Measurements from ENCODE around the gene B4GALNT1. TPM values are rescaled to one million over a fixed set of nuclear protein-coding genes. Genes with fewer than 3 reads are reported as not detected.

B4GALNT1 gene
- total RNA-seq, 1 donor from 2014 or later = 5.6 TPM

- DNase-seq (ENCODE audit: extremely low spot score, unreplicated experiment) = no peak
- H3K27me3 Mint-ChIP-seq (ENCODE audit: unreplicated experiment) = peaks cover 53% of the 10 kb centered on the region
- peaks cover 17% of the 10 kb centered on the region for H3K4me1 Mint-ChIP-seq (ENCODE audit: unreplicated experiment)
- H3K9me3 Mint-ChIP-seq (ENCODE audit: unreplicated experiment) = no peaks in the 10 kb centered on the region
- H3K27ac Mint-ChIP-seq (ENCODE audit: unreplicated experiment) = no peak overlapping the region
- H3K36me3 Mint-ChIP-seq (ENCODE audit: unreplicated experiment) = peaks cover 2% of the 10 kb centered on the region
- no peak overlapping the region for H3K4me3 Mint-ChIP-seq (ENCODE audit: unreplicated experiment)
- TF ChIP-seq CTCF (IDR thresholded peaks at IDR 0.05) = no peak
Measured at GRCh38 chr12:57624441-57625220, 8.4 kb downstream of the B4GALNT1 start.

- Mint-ChIP-seq H3K27ac (ENCODE audit: unreplicated experiment) (no peak overlapping the region), H3K9me3 (ENCODE audit: unreplicated experiment) (no peaks in the 10 kb centered on the region), H3K4me1 (ENCODE audit: unreplicated experiment) (peaks cover 17% of the 10 kb centered on the region), H3K27me3 (ENCODE audit: unreplicated experiment) (peaks cover 56% of the 10 kb centered on the region), H3K36me3 (ENCODE audit: unreplicated experiment) (peaks cover 3% of the 10 kb centered on the region), H3K4me3 (ENCODE audit: unreplicated experiment) (no peak overlapping the region)
- no peak for DNase-seq (ENCODE audit: extremely low spot score, unreplicated experiment)
- TF ChIP-seq CTCF (IDR thresholded peaks at IDR 0.05) = no peak
Measured at GRCh38 chr12:57623811-57624390, 9.1 kb downstream of the B4GALNT1 start.

DNA sequence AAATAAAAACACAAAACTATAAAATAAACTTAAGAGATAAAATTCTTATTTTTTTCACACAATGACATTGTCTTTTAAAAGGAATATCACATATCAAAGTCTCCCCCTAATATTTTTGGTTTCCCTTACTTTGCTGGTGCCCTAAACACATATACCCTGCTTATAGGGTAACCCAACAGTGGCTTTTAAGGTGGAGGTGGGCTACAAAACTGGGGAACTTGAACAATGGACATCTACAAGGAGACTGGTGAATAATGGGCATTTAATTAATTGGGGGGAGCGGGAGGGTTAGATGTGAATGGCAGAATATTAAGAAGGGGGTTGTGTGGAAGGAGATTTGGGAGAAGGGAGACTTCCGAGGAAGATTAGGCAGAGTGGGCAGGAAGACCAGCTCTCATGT is 9.6 kb downstream of the B4GALNT1 start:
- Mint-ChIP-seq H3K27ac (ENCODE audit: unreplicated experiment) (no peak overlapping the region), H3K4me1 (ENCODE audit: unreplicated experiment) (peaks cover 17% of the 10 kb centered on the region), H3K4me3 (ENCODE audit: unreplicated experiment) (no peak overlapping the region), H3K27me3 (ENCODE audit: unreplicated experiment) (peaks cover 57% of the 10 kb centered on the region), H3K36me3 (ENCODE audit: unreplicated experiment) (peaks cover 4% of the 10 kb centered on the region), H3K9me3 (ENCODE audit: unreplicated experiment) (no peaks in the 10 kb centered on the region)
- TF ChIP-seq CTCF (IDR thresholded peaks at IDR 0.05) = no peak
- no peak for DNase-seq (ENCODE audit: extremely low spot score, unreplicated experiment)

- Mint-ChIP-seq H3K27ac (ENCODE audit: unreplicated experiment) (no peak overlapping the region), H3K36me3 (ENCODE audit: unreplicated experiment) (peaks cover 6% of the 10 kb centered on the region), H3K4me1 (ENCODE audit: unreplicated experiment) (peaks cover 17% of the 10 kb centered on the region), H3K9me3 (ENCODE audit: unreplicated experiment) (no peaks in the 10 kb centered on the region), H3K4me3 (ENCODE audit: unreplicated experiment) (no peak overlapping the region), H3K27me3 (ENCODE audit: unreplicated experiment) (peaks cover 60% of the 10 kb centered on the region)
- no peak for TF ChIP-seq CTCF (IDR thresholded peaks at IDR 0.05)
- DNase-seq (ENCODE audit: extremely low spot score, unreplicated experiment) = no peak
Measured at GRCh38 chr12:57622293-57623245, 10.4 kb downstream of the B4GALNT1 start.
